ENCODE results near the gene WFDC8.

DNA sequence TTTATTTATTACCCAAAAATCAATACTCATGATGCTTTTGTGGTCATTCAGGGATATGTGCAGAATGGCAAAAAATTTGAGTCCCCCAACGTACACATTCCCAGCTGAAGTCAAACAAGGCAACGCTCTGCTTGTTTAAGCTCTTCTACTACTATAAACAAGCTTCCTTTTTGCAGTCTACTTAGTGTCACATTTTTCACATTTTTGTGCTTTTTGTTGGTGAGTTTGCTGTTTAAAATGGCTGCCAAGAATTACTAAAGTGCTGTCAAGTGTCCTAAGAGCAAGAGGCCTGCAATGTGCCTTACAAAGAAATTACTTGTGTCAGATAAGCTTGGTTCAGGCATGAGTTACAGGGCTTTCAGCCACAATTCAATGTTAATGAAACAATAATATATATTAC is 2.1 kb downstream of the WFDC8 start:
- TF ChIP-seq CTCF (IDR thresholded peaks at IDR 0.05; ENCODE audit: low read depth, low read length, poor library complexity, severe bottlenecking) (no peak), EZH2phosphoT487 (IDR thresholded peaks at IDR 0.05; ENCODE audit: borderline replicate concordance, low read length) (no peak)

Measured in DOHH2 (cell line).